Activated CD4-positive, alpha-beta T cell treated with anti-CD3 and anti-CD28 coated beads, Interleukin-2, amount 10 ng/mL, durations not matched to agents 7 days and 5 days (primary cell): ENCODE results near the gene COMMD1. TPM values are rescaled to one million over a fixed set of nuclear protein-coding genes. Genes with fewer than 3 reads are reported as not detected.
"Not testable (repeated sequence)": the region's sequence is repeated elsewhere in the genome, so short reads cannot be mapped to it uniquely, and the experiment has no call there.

ENCODE experiments used
- CTCF ChIA-PET: fragments of 350-600 bp; sonication (Branson Sonifier 250); formaldehyde crosslinking; loops from one replicate; lab custom pipeline; 2021; ENCODE audit warnings: antibody characterized with exemption; lab: Charles Lee
- POLR2A ChIA-PET: fragments of 350-600 bp; sonication (Branson Sonifier 250); formaldehyde crosslinking; loops from one replicate; lab custom pipeline; 2021; ENCODE audit warnings: antibody characterized with exemption; lab: Charles Lee
- DNase-seq: peaks from one replicate; pipeline ENCODE4 v3.0.0-alpha.2; 2020
- H3K27ac Mint-ChIP-seq: one replicate; pipeline ENCODE4 v1.8.0; 2021; ENCODE audit warnings: mild to moderate bottlenecking, moderate library complexity, mixed read lengths
- H3K27me3 Mint-ChIP-seq: one replicate; pipeline ENCODE4 v1.8.0; 2021; ENCODE audit warnings: mixed read lengths
- H3K36me3 Mint-ChIP-seq: one replicate; pipeline ENCODE4 v1.8.0; 2021; ENCODE audit warnings: low read depth, mixed read lengths
- H3K4me1 Mint-ChIP-seq: one replicate; pipeline ENCODE4 v1.8.0; 2021; ENCODE audit warnings: mixed read lengths
- H3K4me3 Mint-ChIP-seq: one replicate; pipeline ENCODE4 v1.8.0; 2021; ENCODE audit warnings: mild to moderate bottlenecking, moderate library complexity, mixed read lengths
- H3K9me3 Mint-ChIP-seq: one replicate; pipeline ENCODE4 v1.8.0; 2021; ENCODE audit warnings: mixed read lengths
- total RNA-seq, 2 experiments: library from RNA; stranded (reverse); gene quantifications; one replicate each; pipeline ENCODE4 v1.2.3, GENCODE V29; 2021

COMMD1 gene
- total RNA-seq, 2 experiments from 2014 or later, result 29.1 to 30.6 TPM

GRCh38 chr2:61988462-61989366, 83.2 kb downstream of the COMMD1 start:
- ChIA-PET POLR2A (no interaction called here), CTCF (interaction anchor here (0.7 kb wide), 1 partner anchor 172 kb away, joined by 4 read pairs; no protein-coding TSS in a partner anchor)
- H3K4me3 Mint-ChIP-seq, result no peak overlapping the region
- H3K4me1 Mint-ChIP-seq, result no peaks in the 10 kb centered on the region
- H3K9me3 Mint-ChIP-seq, result no peaks in the 10 kb centered on the region
- H3K27ac Mint-ChIP-seq, result no peak overlapping the region
- H3K36me3 Mint-ChIP-seq, result peaks cover 2% of the 10 kb centered on the region
- no peaks in the 10 kb centered on the region for H3K27me3 Mint-ChIP-seq
- DNase-seq, result no peak

GRCh38 chr2:61993422-61994024, 88.0 kb downstream of the COMMD1 start:
- Mint-ChIP-seq H3K27me3 (no peaks in the 10 kb centered on the region), H3K9me3 (no peaks in the 10 kb centered on the region), H3K4me3 (no peak overlapping the region), H3K4me1 (no peaks in the 10 kb centered on the region), H3K27ac (no peak overlapping the region), H3K36me3 (no peaks in the 10 kb centered on the region)
- DNase-seq, result peak; percentile 37
- ChIA-PET POLR2A (no interaction called here), CTCF (interaction anchor here (0.5 to 0.7 kb wide), 2 partner anchors 81 to 302 kb away, joined by 3 to 5 read pairs; no protein-coding TSS in a partner anchor)

- ChIA-PET CTCF (no interaction called here), POLR2A (no interaction called here)
- Mint-ChIP-seq H3K4me3 (no peak overlapping the region), H3K36me3 (no peaks in the 10 kb centered on the region), H3K27me3 (no peaks in the 10 kb centered on the region), H3K27ac (no peak overlapping the region), H3K4me1 (no peaks in the 10 kb centered on the region), H3K9me3 (no peaks in the 10 kb centered on the region)
- no peak for DNase-seq
Measured at GRCh38 chr2:61994531-61994930, 89.1 kb downstream of the COMMD1 start.

- Mint-ChIP-seq H3K36me3 (no peaks in the 10 kb centered on the region), H3K27ac (no peak overlapping the region), H3K27me3 (no peaks in the 10 kb centered on the region), H3K4me1 (no peaks in the 10 kb centered on the region), H3K4me3 (no peak overlapping the region), H3K9me3 (no peaks in the 10 kb centered on the region)
- CTCF ChIA-PET, result no interaction called here
- DNase-seq, result no peak
- POLR2A ChIA-PET, result no interaction called here
Measured at GRCh38 chr2:61995065-61995464, 89.6 kb downstream of the COMMD1 start.

- no peak overlapping the region for H3K4me3 Mint-ChIP-seq
- no peaks in the 10 kb centered on the region for H3K27me3 Mint-ChIP-seq
- H3K9me3 Mint-ChIP-seq, result no peaks in the 10 kb centered on the region
- CTCF ChIA-PET, result no interaction called here
- POLR2A ChIA-PET, result no interaction called here
- no peaks in the 10 kb centered on the region for H3K4me1 Mint-ChIP-seq
- DNase-seq, result no peak
- H3K36me3 Mint-ChIP-seq, result no peaks in the 10 kb centered on the region
- H3K27ac Mint-ChIP-seq, result no peak overlapping the region
Measured at GRCh38 chr2:61995515-61995914, 90.0 kb downstream of the COMMD1 start.

- no peaks in the 10 kb centered on the region for H3K9me3 Mint-ChIP-seq
- no peak overlapping the region for H3K27ac Mint-ChIP-seq
- peaks cover 4% of the 10 kb centered on the region for H3K36me3 Mint-ChIP-seq
- ChIA-PET CTCF (no interaction called here), POLR2A (no interaction called here)
- no peak for DNase-seq
- H3K27me3 Mint-ChIP-seq, result no peaks in the 10 kb centered on the region
- H3K4me1 Mint-ChIP-seq, result no peaks in the 10 kb centered on the region
- H3K4me3 Mint-ChIP-seq, result no peak overlapping the region
Measured at GRCh38 chr2:61998426-61998825, 93.0 kb downstream of the COMMD1 start.

GRCh38 chr2:62000538-62000937, 95.1 kb downstream of the COMMD1 start:
- POLR2A ChIA-PET, result no interaction called here
- H3K36me3 Mint-ChIP-seq, result peaks cover 9% of the 10 kb centered on the region
- H3K4me3 Mint-ChIP-seq, result no peak overlapping the region
- CTCF ChIA-PET, result interaction anchor here (0.6 to 1.5 kb wide), 3 partner anchors 314 to 381 kb away, joined by 3 read pairs; no protein-coding TSS in a partner anchor
- no peak overlapping the region for H3K27ac Mint-ChIP-seq
- no peak for DNase-seq
- H3K4me1 Mint-ChIP-seq, result no peaks in the 10 kb centered on the region
- no peaks in the 10 kb centered on the region for H3K9me3 Mint-ChIP-seq
- H3K27me3 Mint-ChIP-seq, result no peaks in the 10 kb centered on the region

GRCh38 chr2:62001431-62001830, 96.0 kb downstream of the COMMD1 start:
- ChIA-PET POLR2A (no interaction called here), CTCF (interaction anchor here (0.5 to 1.5 kb wide), 3 partner anchors 17 to 909 kb away, joined by 3 to 4 read pairs (median 3); no protein-coding TSS in a partner anchor)
- no peak for DNase-seq
- Mint-ChIP-seq H3K9me3 (no peaks in the 10 kb centered on the region), H3K36me3 (peaks cover 9% of the 10 kb centered on the region), H3K4me1 (no peaks in the 10 kb centered on the region), H3K4me3 (no peak overlapping the region), H3K27ac (no peak overlapping the region), H3K27me3 (no peaks in the 10 kb centered on the region)

GRCh38 chr2:62004428-62004827, 99.0 kb downstream of the COMMD1 start:
- H3K9me3 Mint-ChIP-seq, H3K27ac Mint-ChIP-seq, H3K4me3 Mint-ChIP-seq, DNase-seq, H3K4me1 Mint-ChIP-seq, H3K27me3 Mint-ChIP-seq, H3K36me3 Mint-ChIP-seq, CTCF ChIA-PET, POLR2A ChIA-PET: not testable (repeated sequence)

GRCh38 chr2:62007555-62007954, 102.1 kb downstream of the COMMD1 start:
- Mint-ChIP-seq H3K27me3 (no peaks in the 10 kb centered on the region), H3K27ac (no peak overlapping the region), H3K36me3 (peaks cover 5% of the 10 kb centered on the region), H3K9me3 (no peaks in the 10 kb centered on the region), H3K4me1 (no peaks in the 10 kb centered on the region), H3K4me3 (no peak overlapping the region)
- CTCF ChIA-PET, result interaction anchor here (0.6 kb wide), 2 partner anchors 29 to 89 kb away, joined by 3 to 4 read pairs; no protein-coding TSS in a partner anchor
- no peak for DNase-seq
- POLR2A ChIA-PET, result no interaction called here

GRCh38 chr2:62010632-62011256, 105.3 kb downstream of the COMMD1 start:
- H3K4me3 Mint-ChIP-seq, result no peak overlapping the region
- CTCF ChIA-PET, result no interaction called here
- H3K4me1 Mint-ChIP-seq, result no peaks in the 10 kb centered on the region
- no peaks in the 10 kb centered on the region for H3K27me3 Mint-ChIP-seq
- H3K36me3 Mint-ChIP-seq, result no peaks in the 10 kb centered on the region
- DNase-seq, result no peak
- no peaks in the 10 kb centered on the region for H3K9me3 Mint-ChIP-seq
- H3K27ac Mint-ChIP-seq, result no peak overlapping the region
- POLR2A ChIA-PET, result no interaction called here

- DNase-seq, result no peak
- no peaks in the 10 kb centered on the region for H3K36me3 Mint-ChIP-seq
- H3K9me3 Mint-ChIP-seq, result no peaks in the 10 kb centered on the region
- peaks cover 3% of the 10 kb centered on the region for H3K4me1 Mint-ChIP-seq
- CTCF ChIA-PET, result no interaction called here
- no peak overlapping the region for H3K27ac Mint-ChIP-seq
- POLR2A ChIA-PET, result no interaction called here
- no peak overlapping the region for H3K4me3 Mint-ChIP-seq
- H3K27me3 Mint-ChIP-seq, result no peaks in the 10 kb centered on the region
Measured at GRCh38 chr2:62013641-62014040, 108.2 kb downstream of the COMMD1 start.

GRCh38 chr2:62014102-62014501, 108.6 kb downstream of the COMMD1 start:
- H3K4me1 Mint-ChIP-seq, result peaks cover 4% of the 10 kb centered on the region
- no peaks in the 10 kb centered on the region for H3K36me3 Mint-ChIP-seq
- no peak overlapping the region for H3K27ac Mint-ChIP-seq
- ChIA-PET POLR2A (no interaction called here), CTCF (no interaction called here)
- DNase-seq, result no peak
- H3K4me3 Mint-ChIP-seq, result no peak overlapping the region
- no peaks in the 10 kb centered on the region for H3K9me3 Mint-ChIP-seq
- H3K27me3 Mint-ChIP-seq, result no peaks in the 10 kb centered on the region
